ENCODE results near the gene TMBIM4.

- TF ChIP-seq CTCF (IDR thresholded peaks at IDR 0.05; ENCODE audit: low read depth, low read length, poor library complexity, severe bottlenecking): no peak
- TF ChIP-seq EZH2phosphoT487 (IDR thresholded peaks at IDR 0.05; ENCODE audit: borderline replicate concordance, low read length): no peak
These were observed 4.7 kb downstream of the TMBIM4 start for GRCh38 chr12:66165141-66165540.

All from DOHH2 (cell line).